Neural progenitor cell (in vitro differentiated cells): ENCODE results near the gene CEACAM6. TPM values are rescaled to one million over a fixed set of nuclear protein-coding genes. Genes with fewer than 3 reads are reported as not detected.

ENCODE experiments used
- DNase-seq: peaks from one replicate; pipeline ENCODE4 v3.0.0-alpha.2; 2016; ENCODE audit warnings: low spot score
- H2AFZ ChIP-seq: fragments of 200-600 bp; sonication (generic); replicated peaks from 2 replicates; pipeline ENCODE4 v1.6.1; 2016; ENCODE audit warnings: antibody characterized with exemption
- H3F3A ChIP-seq: fragments of 200-600 bp; sonication (generic); 2 replicates; pipeline ENCODE4 v1.6.1; 2016; ENCODE audit warnings: antibody characterized with exemption, low read depth
- H3K27ac ChIP-seq: fragments of 200-600 bp; sonication (generic); 2 replicates; pipeline ENCODE4 v1.5.1; 2016; ENCODE audit warnings: mild to moderate bottlenecking
- H3K27me3 ChIP-seq: fragments of 200-600 bp; sonication (generic); 2 replicates; pipeline ENCODE4 v1.6.1; 2016; ENCODE audit warnings: mild to moderate bottlenecking, moderate library complexity
- H3K36me3 ChIP-seq: fragments of 200-600 bp; sonication (generic); 2 replicates; pipeline ENCODE4 v1.5.1; 2016
- H3K4me1 ChIP-seq: fragments of 200-600 bp; sonication (generic); 2 replicates; pipeline ENCODE4 v1.6.1; 2016; ENCODE audit warnings: mixed run types
- H3K4me2 ChIP-seq: fragments of 200-600 bp; sonication (generic); 2 replicates; pipeline ENCODE4 v1.6.1; 2016
- H3K4me3 ChIP-seq: fragments of 200-600 bp; sonication (generic); 2 replicates; pipeline ENCODE4 v1.5.1; 2016
- H3K79me2 ChIP-seq: fragments of 200-600 bp; sonication (generic); 2 replicates; pipeline ENCODE4 v1.6.1; 2016; ENCODE audit warnings: low read depth
- H3K9ac ChIP-seq: fragments of 200-600 bp; sonication (generic); 2 replicates; pipeline ENCODE4 v1.6.1; 2016
- H3K9me3 ChIP-seq: fragments of 200-600 bp; sonication (generic); 2 replicates; pipeline ENCODE4 v1.5.1; 2016; ENCODE audit warnings: low read depth
- H4K20me1 ChIP-seq: fragments of 200-600 bp; sonication (generic); 2 replicates; pipeline ENCODE4 v1.6.1; 2016; ENCODE audit warnings: low read depth
- H3K27ac Mint-ChIP-seq: 3 replicates; pipeline ENCODE4 v1.8.0; 2021; ENCODE audit warnings: mixed read lengths
- H3K27me3 Mint-ChIP-seq: 2 replicates; pipeline ENCODE4 v1.8.0; 2022; ENCODE audit warnings: low read depth, mild to moderate bottlenecking, inconsistent platforms, moderate library complexity, mixed read lengths; ENCODE audit not compliant: insufficient read depth
- H3K36me3 Mint-ChIP-seq: 3 replicates; pipeline ENCODE4 v1.8.0; 2021; ENCODE audit warnings: mixed read lengths
- H3K4me1 Mint-ChIP-seq: 3 replicates; pipeline ENCODE4 v1.8.0; 2021; ENCODE audit warnings: mixed read lengths
- H3K4me3 Mint-ChIP-seq: 3 replicates; pipeline ENCODE4 v1.8.0; 2021; ENCODE audit warnings: mild to moderate bottlenecking, moderate library complexity, mixed read lengths
- H3K9me3 Mint-ChIP-seq: 3 replicates; pipeline ENCODE4 v1.8.0; 2020; ENCODE audit warnings: mixed read lengths
- CTCF ChIP-seq: fragments of 200-600 bp; sonication (generic); IDR thresholded peaks from 2 replicates; pipeline ENCODE4 v1.5.1; 2017; ENCODE audit warnings: antibody characterized with exemption, mild to moderate bottlenecking
- EZH2 ChIP-seq: fragments of 200-600 bp; sonication (generic); IDR thresholded peaks from 2 replicates; pipeline ENCODE4 v1.6.1; 2017; ENCODE audit warnings: antibody characterized with exemption, mild to moderate bottlenecking, moderate library complexity
- EZH2phosphoT487 ChIP-seq: fragments of 200-600 bp; sonication (generic); IDR thresholded peaks from 2 replicates; pipeline ENCODE4 v1.6.1; 2017; ENCODE audit warnings: antibody characterized with exemption
- total RNA-seq: library from RNA; depleted of rRNA; stranded (reverse); fragments of >200 nt; gene quantifications from 2 replicates; pipeline ENCODE4 v1.2.3, GENCODE V29; 2015; ENCODE audit warnings: low replicate concordance

Gene CEACAM6
- total RNA-seq, 1 donor from 2014 or later = not detected

GRCh38 chr19:41802770-41803169 lies 47.4 kb downstream of the CEACAM6 start:
- Mint-ChIP-seq H3K9me3 (no peaks in the 10 kb centered on the region), H3K4me3 (no peak overlapping the region), H3K27ac (no peak overlapping the region), H3K4me1 (peaks cover 8% of the 10 kb centered on the region), H3K36me3 (no peaks in the 10 kb centered on the region), H3K27me3 (peaks cover 6% of the 10 kb centered on the region)
- H3K27me3 ChIP-seq = no peaks in the 10 kb centered on the region
- peak overlapping the region; percentile 17 for H3K4me3 ChIP-seq
- no peaks in the 10 kb centered on the region for H3K79me2 ChIP-seq
- no peak for TF ChIP-seq EZH2
- no peak for TF ChIP-seq CTCF
- TF ChIP-seq EZH2phosphoT487 = no peak
- H3K9me3 ChIP-seq = no peaks in the 10 kb centered on the region
- no peak overlapping the region for H2AFZ ChIP-seq
- DNase-seq = no peak
- H3K9ac ChIP-seq = no peak overlapping the region
- no peaks in the 10 kb centered on the region for H3K4me1 ChIP-seq
- H3K27ac ChIP-seq = no peak overlapping the region
- H3K36me3 ChIP-seq = no peaks in the 10 kb centered on the region
- peaks cover 6% of the 10 kb centered on the region for H3F3A ChIP-seq
- H4K20me1 ChIP-seq = no peaks in the 10 kb centered on the region
- no peak overlapping the region for H3K4me2 ChIP-seq

- no peak overlapping the region for H3K27ac Mint-ChIP-seq
- no peak overlapping the region for H3K27ac ChIP-seq
- H3K79me2 ChIP-seq = no peaks in the 10 kb centered on the region
- peaks cover 8% of the 10 kb centered on the region for H3K4me1 Mint-ChIP-seq
- H3K36me3 Mint-ChIP-seq = no peaks in the 10 kb centered on the region
- no peaks in the 10 kb centered on the region for H3K9me3 ChIP-seq
- H3K4me3 ChIP-seq = no peak overlapping the region
- peaks cover 11% of the 10 kb centered on the region for H3K27me3 Mint-ChIP-seq
- H3F3A ChIP-seq = peaks cover 6% of the 10 kb centered on the region
- H3K36me3 ChIP-seq = no peaks in the 10 kb centered on the region
- H2AFZ ChIP-seq = no peak overlapping the region
- no peak overlapping the region for H3K9ac ChIP-seq
- no peak overlapping the region for H3K4me2 ChIP-seq
- no peak for TF ChIP-seq EZH2
- no peak for TF ChIP-seq EZH2phosphoT487
- TF ChIP-seq CTCF = no peak
- H3K27me3 ChIP-seq = no peaks in the 10 kb centered on the region
- H4K20me1 ChIP-seq = no peaks in the 10 kb centered on the region
- DNase-seq = no peak
- H3K4me3 Mint-ChIP-seq = no peak overlapping the region
- H3K9me3 Mint-ChIP-seq = no peaks in the 10 kb centered on the region
- H3K4me1 ChIP-seq = no peaks in the 10 kb centered on the region
Measured at GRCh38 chr19:41804336-41804735, 49.0 kb downstream of the CEACAM6 start.

GRCh38 chr19:41807176-41807575 lies 51.8 kb downstream of the CEACAM6 start:
- Mint-ChIP-seq H3K9me3 (no peaks in the 10 kb centered on the region), H3K27me3 (peaks cover 12% of the 10 kb centered on the region), H3K4me3 (no peak overlapping the region), H3K4me1 (peaks cover 6% of the 10 kb centered on the region), H3K27ac (no peak overlapping the region), H3K36me3 (no peaks in the 10 kb centered on the region)
- no peaks in the 10 kb centered on the region for H3K27me3 ChIP-seq
- no peaks in the 10 kb centered on the region for H3K4me1 ChIP-seq
- H3K36me3 ChIP-seq = no peaks in the 10 kb centered on the region
- H3K9me3 ChIP-seq = no peaks in the 10 kb centered on the region
- no peak for DNase-seq
- H3K79me2 ChIP-seq = no peaks in the 10 kb centered on the region
- TF ChIP-seq CTCF (no peak), EZH2 (no peak), EZH2phosphoT487 (no peak)
- H3F3A ChIP-seq = peaks cover 6% of the 10 kb centered on the region
- H3K4me2 ChIP-seq = no peak overlapping the region
- H2AFZ ChIP-seq = no peak overlapping the region
- no peak overlapping the region for H3K27ac ChIP-seq
- H3K9ac ChIP-seq = no peak overlapping the region
- no peaks in the 10 kb centered on the region for H4K20me1 ChIP-seq
- no peak overlapping the region for H3K4me3 ChIP-seq
